H1 (cell line): ENCODE results near the gene SF3B6. TPM values are rescaled to one million over a fixed set of nuclear protein-coding genes. Genes with fewer than 3 reads are reported as not detected.

Experiments
- CTCF ChIA-PET: fragments of 300-600 bp; sonication (Branson Sonifier 250); formaldehyde crosslinking; loops from one replicate; lab custom pipeline; 2021; ENCODE audit not compliant: partially characterized antibody; lab: Charles Lee
- POLR2A ChIA-PET: fragments of 300-600 bp; sonication (Branson Sonifier 250); formaldehyde crosslinking; loops from one replicate; lab custom pipeline; 2021; ENCODE audit warnings: inconsistent platforms; ENCODE audit not compliant: partially characterized antibody; lab: Charles Lee
- DNase-seq, 2 experiments: peaks; one replicate each; pipeline versions ENCODE4 v3.0.0 to v3.0.0-alpha.2; 2010 to 2022; ENCODE audit warnings: low spot score in 2 of 2, low read depth in 1 of 2, mixed read lengths in 1 of 2
- FAIRE-seq: peaks from 2 replicates; lab custom pipeline; 2011; peaks lifted over from hg19 to GRCh38; lab: Jason Lieb, UNC
- H2AFZ ChIP-seq: 2 replicates; pipeline ENCODE4 v1.8.1; 2012; ENCODE audit warnings: low read length, inconsistent platforms
- H2AK5ac ChIP-seq: 2 replicates; pipeline ENCODE4 v1.6.1; 2013; ENCODE audit warnings: low read depth, low read length
- H2BK120ac ChIP-seq: replicated peaks from 2 replicates; pipeline ENCODE3; 2013; ENCODE audit warnings: low read depth, low read length, inconsistent platforms
- H2BK12ac ChIP-seq: 2 replicates; pipeline ENCODE4 v1.6.1; 2013; ENCODE audit warnings: low read depth, low read length
- H2BK15ac ChIP-seq: 2 replicates; pipeline ENCODE4 v1.6.1; 2013; ENCODE audit warnings: low read length
- H2BK20ac ChIP-seq: 2 replicates; pipeline ENCODE4 v1.6.1; 2013; ENCODE audit warnings: low read length
- H2BK5ac ChIP-seq: 2 replicates; pipeline ENCODE4 v1.6.1; 2013; ENCODE audit warnings: low read depth, low read length
- H3K14ac ChIP-seq: 2 replicates; pipeline ENCODE4 v1.6.1; 2013; ENCODE audit warnings: inconsistent platforms; ENCODE audit not compliant: insufficient read length
- H3K18ac ChIP-seq: 2 replicates; pipeline ENCODE4 v1.6.1; 2013; ENCODE audit warnings: low read length; ENCODE audit errors: extremely low read depth
- H3K23ac ChIP-seq: 2 replicates; pipeline ENCODE4 v1.6.1; 2013; ENCODE audit warnings: inconsistent platforms; ENCODE audit not compliant: insufficient read length
- H3K23me2 ChIP-seq: 2 replicates; pipeline ENCODE4 v1.6.1; 2013; ENCODE audit warnings: low read depth, low read length
- H3K27ac ChIP-seq: 2 replicates; pipeline ENCODE4 v1.6.1; 2011; ENCODE audit warnings: low read depth, low read length, inconsistent platforms
- H3K27me3 ChIP-seq, 4 experiments: replicated peaks in 1 of 4; 1 replicate in 1 of 4; 2 replicates in 3 of 4; pipeline versions ENCODE4 v1.6.1 to v1.8.1; 2011 to 2013; ENCODE audit warnings: low read length in 3 of 4, mild to moderate bottlenecking in 3 of 4, inconsistent platforms in 2 of 4, mixed read lengths in 2 of 4, moderate library complexity in 1 of 4; ENCODE audit not compliant: control insufficient read depth in 3 of 4, insufficient read depth in 3 of 4; ENCODE audit errors: extremely low read depth in 1 of 4
- H3K36me3 ChIP-seq, 4 experiments: 2 replicates each; pipeline versions ENCODE4 v1.6.1 to v1.8.1; 2011 to 2013; ENCODE audit warnings: mild to moderate bottlenecking in 4 of 4, low read length in 3 of 4, moderate library complexity in 2 of 4, control low read depth in 1 of 4, inconsistent platforms in 1 of 4; ENCODE audit not compliant: insufficient read depth in 4 of 4, control insufficient read depth in 2 of 4
- H3K4ac ChIP-seq: replicated peaks from 2 replicates; pipeline ENCODE3; 2013; ENCODE audit warnings: low read length, low read depth, mixed read lengths, inconsistent platforms; ENCODE audit not compliant: insufficient read length
- H3K4me1 ChIP-seq, 4 experiments: replicated peaks in 1 of 4; 1 replicate in 1 of 4; 2 replicates in 3 of 4; pipeline versions ENCODE4 v1.6.1 to v1.8.1; 2011 to 2013; ENCODE audit warnings: low read length in 3 of 4, inconsistent platforms in 2 of 4, mixed read lengths in 1 of 4; ENCODE audit not compliant: insufficient read depth in 4 of 4, control insufficient read depth in 3 of 4
- H3K4me2 ChIP-seq, 2 experiments: 2 replicates each; pipeline versions ENCODE4 v1.6.1 to v1.8.1; 2011 to 2013; ENCODE audit warnings: low read depth in 2 of 2, low read length in 2 of 2, control low read depth in 1 of 2, inconsistent platforms in 1 of 2, mild to moderate bottlenecking in 1 of 2; ENCODE audit not compliant: insufficient read depth in 1 of 2
- H3K4me3 ChIP-seq, 4 experiments: fragments of 200-600, 300-600 bp in 1 of 4; sonication (generic), shearing (Covaris generic), sonication (Bioruptor Twin) in 1 of 4; 2 replicates each; pipeline versions ENCODE4 v1.5.1 to v1.8.1; 2011 to 2016; ENCODE audit warnings: low read length in 4 of 4, low read depth in 3 of 4, control low read depth in 2 of 4, inconsistent platforms in 2 of 4, mild to moderate bottlenecking in 2 of 4, mixed read lengths in 1 of 4, moderate library complexity in 1 of 4; ENCODE audit not compliant: insufficient read depth in 2 of 4; ENCODE audit errors: extremely low read depth in 1 of 4
- H3K56ac ChIP-seq: replicated peaks from 2 replicates; pipeline ENCODE3; 2013; ENCODE audit warnings: low read depth, mild to moderate bottlenecking, mixed read lengths, low read length, inconsistent platforms; ENCODE audit not compliant: insufficient read length
- H3K79me1 ChIP-seq: 2 replicates; pipeline ENCODE4 v1.6.1; 2013; ENCODE audit warnings: low read depth, low read length, control low read depth
- H3K79me2 ChIP-seq, 2 experiments: 2 replicates each; pipeline versions ENCODE4 v1.6.1 to v1.8.1; 2012 to 2013; ENCODE audit warnings: low read length in 2 of 2, mild to moderate bottlenecking in 2 of 2, inconsistent platforms in 1 of 2; ENCODE audit not compliant: insufficient read depth in 2 of 2, control insufficient read depth in 1 of 2
- H3K9ac ChIP-seq, 4 experiments: replicated peaks in 1 of 4; 1 replicate in 1 of 4; 2 replicates in 3 of 4; pipeline versions ENCODE4 v1.6.1 to v1.8.1; 2011 to 2013; ENCODE audit warnings: low read depth in 3 of 4, low read length in 3 of 4, control low read depth in 2 of 4, mild to moderate bottlenecking in 2 of 4, moderate library complexity in 2 of 4, inconsistent platforms in 1 of 4; ENCODE audit errors: extremely low read depth in 1 of 4
- H3K9me3 ChIP-seq, 2 experiments: 2 replicates each; pipeline versions ENCODE4 v1.6.1 to v1.8.1; 2012 to 2013; ENCODE audit warnings: mild to moderate bottlenecking in 2 of 2, moderate library complexity in 2 of 2, control low read depth in 1 of 2, inconsistent platforms in 1 of 2, low read depth in 1 of 2, low read length in 1 of 2, mixed read lengths in 1 of 2; ENCODE audit not compliant: insufficient read depth in 2 of 2
- H4K20me1 ChIP-seq, 2 experiments: replicated peaks in 1 of 2; 2 replicates each; pipeline versions ENCODE3 to v1.8.1; 2011 to 2013; ENCODE audit warnings: inconsistent platforms in 2 of 2, low read length in 2 of 2, mild to moderate bottlenecking in 1 of 2; ENCODE audit not compliant: insufficient read depth in 2 of 2, control insufficient read depth in 1 of 2
- H4K5ac ChIP-seq: 2 replicates; pipeline ENCODE4 v1.6.1; 2013; ENCODE audit warnings: low read length, low read depth, mixed read lengths, inconsistent platforms; ENCODE audit not compliant: insufficient read length
- H4K8ac ChIP-seq: 2 replicates; pipeline ENCODE4 v1.8.0; 2013; ENCODE audit warnings: mild to moderate bottlenecking, moderate library complexity, low read length, inconsistent platforms; ENCODE audit not compliant: insufficient read depth; ENCODE audit errors: extremely low read depth
- H4K91ac ChIP-seq: replicated peaks from 2 replicates; pipeline ENCODE3; 2013; ENCODE audit warnings: low read length, mixed read lengths, inconsistent platforms; ENCODE audit not compliant: insufficient read length
- CEBPB ChIP-seq: IDR thresholded peaks from 2 replicates; pipeline ENCODE4 v1.6.1; 2012; ENCODE audit warnings: low read depth, low read length
- KDM4A ChIP-seq: IDR thresholded peaks from one replicate; pipeline ENCODE4 v1.7.1; 2012; ENCODE audit warnings: low read depth, mild to moderate bottlenecking, moderate library complexity, low read length, inconsistent platforms; ENCODE audit not compliant: severe bottlenecking
- RXRA ChIP-seq: IDR thresholded peaks from 2 replicates; pipeline ENCODE4 v1.6.1; 2011; ENCODE audit warnings: low read depth, mild to moderate bottlenecking, low read length, moderate library complexity; ENCODE audit not compliant: insufficient read depth
- SIN3A ChIP-seq, 2 experiments: IDR thresholded peaks in 1 of 2; conservative IDR thresholded peaks in 1 of 2; 2 replicates each; pipeline ENCODE4 v1.6.1; 2011 to 2012; ENCODE audit warnings: low read length in 2 of 2, improper control_type of control experiment in 1 of 2, low read depth in 1 of 2, mild to moderate bottlenecking in 1 of 2
- SP2 ChIP-seq: IDR thresholded peaks from 2 replicates; pipeline ENCODE4 v1.6.1; 2012; ENCODE audit warnings: mild to moderate bottlenecking, low read length, inconsistent platforms
- SP4 ChIP-seq: IDR thresholded peaks from 2 replicates; pipeline ENCODE4 v1.6.1; 2012; ENCODE audit warnings: low read length, inconsistent platforms
- SUZ12 ChIP-seq: fragments of 200-600 bp; sonication (generic); IDR thresholded peaks from 2 replicates; pipeline ENCODE4 v1.6.1; 2012; ENCODE audit warnings: mild to moderate bottlenecking, inconsistent platforms, low read length, moderate library complexity, mixed read lengths
- TCF12 ChIP-seq: IDR thresholded peaks from 2 replicates; pipeline ENCODE4 v1.6.1; 2011; ENCODE audit warnings: low read depth, mild to moderate bottlenecking, low read length
- ZNF274 ChIP-seq: IDR thresholded peaks from 2 replicates; pipeline ENCODE4 v1.7.0; 2012; ENCODE audit warnings: low read length, borderline replicate concordance; ENCODE audit errors: extremely low read depth
- WGBS, 2 experiments: shearing (Covaris generic) in 1 of 2; methylation state at CpG; one replicate each; pipeline versions ENCODE4 v1.1.6 to v1.1.7; 2013 to 2015; ENCODE audit warnings: low lambda C conversion rate in 2 of 2, mixed read lengths in 2 of 2, inconsistent platforms in 1 of 2, low coverage in 1 of 2, missing lambda C conversion rate in 1 of 2; ENCODE audit not compliant: insufficient replicate concordance in 2 of 2, insufficient coverage in 1 of 2, insufficient read length in 1 of 2; ENCODE audit errors: extremely low coverage in 1 of 2, missing lambda C conversion rate in 1 of 2; 5-methylcytosine and 5-hydroxymethylcytosine counted together
- polyA plus RNA-seq, 7 experiments: library from polyadenylated mRNA; depleted of rRNA in 3 of 7; stranded (reverse) in 5 of 7; unstranded in 2 of 7; fragments of >200 nt in 5 of 7; fragments of 200-250 nt in 2 of 7; gene quantifications; 1 replicate in 5 of 7; 2 replicates in 1 of 7; 4 replicates in 1 of 7; pipeline versions ENCODE4 v1.2.1 to v1.2.3, GENCODE V29; 2011 to 2013; ENCODE audit warnings: missing spikeins in 2 of 7, mixed read lengths in 2 of 7
- total RNA-seq: library from RNA; stranded (reverse); fragmentation: NEBNext Ultra II Directional; extraction: Animal tissue kit (Norgen Biotek cat#: 25700); gene quantifications from 2 replicates; pipeline ENCODE4 v1.2.1, GENCODE V29; 2021
- TF ChIP-seq, protein P1 (sequence below): IDR thresholded peaks from 2 replicates; pipeline ENCODE4 v1.6.1; 2011; ENCODE audit warnings: low read length, improper control_type of control experiment
- TF ChIP-seq, protein P2 (sequence below): IDR thresholded peaks from 2 replicates; pipeline ENCODE4 v1.6.1; 2012; ENCODE audit warnings: low read length, inconsistent platforms

SF3B6 gene
- total and polyA plus RNA-seq, 2 of the 8 experiments (the other 6 are each of a cell fraction or from before 2014, with no cell fraction given) = 126 to 155 TPM

DNA sequence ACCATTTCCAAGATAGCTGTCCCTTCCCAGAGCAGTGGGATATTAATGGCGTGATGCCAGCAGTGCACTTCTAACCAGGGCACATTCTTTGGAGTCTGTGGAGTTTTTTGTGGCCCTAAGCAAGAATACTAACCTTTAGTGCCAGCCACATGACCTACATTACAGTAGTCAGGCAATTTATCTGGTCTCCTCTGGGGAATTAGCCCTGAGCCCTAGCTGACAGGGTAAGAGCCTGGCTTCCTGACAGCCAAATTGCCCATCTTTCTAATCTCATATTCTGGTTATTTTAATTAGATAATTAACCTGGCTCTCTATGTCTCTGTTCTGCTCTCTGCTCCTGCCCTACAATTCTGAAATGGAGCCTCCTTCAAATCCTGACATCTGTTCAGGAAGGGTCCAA, 41.8 kb upstream of the SF3B6 start:
- ChIA-PET POLR2A (no interaction called here), CTCF (interaction anchor here (0.5 kb wide), 1 partner anchor 278 kb away, joined by 4 read pairs; no protein-coding TSS in a partner anchor)
- Histone ChIP-seq H3K14ac (no peak overlapping the region), H3K4me2 (no peak overlapping the region), H3K56ac (no peak overlapping the region), H3K36me3 (peaks cover 0 to 4% (median 0%) of the 10 kb centered on the region in 4 experiments; a peak in 1 of 8 replicates), H2AK5ac (no peak overlapping the region), H3K79me1 (no peaks in the 10 kb centered on the region), H3K9ac (no peak overlapping the region), H4K20me1 (no peaks in the 10 kb centered on the region), H4K91ac (no peak overlapping the region), H4K5ac (no peak overlapping the region), H3K23ac (no peak overlapping the region), H2BK20ac (no peak overlapping the region), H3K27me3 (peaks cover 0 to 3% (median 1%) of the 10 kb centered on the region in 4 experiments; a peak in 2 of 7 replicates), H3K4me3 (no peak overlapping the region), H2AFZ (no peak overlapping the region), H4K8ac (no peak overlapping the region), H3K18ac (no peak overlapping the region), H2BK12ac (no peak overlapping the region), H3K4me1 (peaks cover 3 to 6% (median 5%) of the 10 kb centered on the region in 4 experiments; a peak in 6 of 7 replicates), H3K4ac (no peak overlapping the region), H2BK120ac (no peak overlapping the region), H2BK5ac (no peak overlapping the region), H3K79me2 (no peaks in the 10 kb centered on the region), H2BK15ac (no peak overlapping the region), H3K23me2 (no peaks in the 10 kb centered on the region; the same call in 1 of the 2 replicates), H3K9me3 (peaks cover 2 to 10% of the 10 kb centered on the region in 2 experiments; a peak in 3 of 4 replicates), H3K27ac (no peak overlapping the region)
- DNase-seq = no peak
- WGBS, 2 experiments = 91% methylated on average over 1 of the region's 1 CpG; no CpG with 5 or more reads in 1 of the 2 experiments
- FAIRE-seq = no peak
- no peak for TF ChIP-seq ZNF274
- TF ChIP-seq, protein P1, sequence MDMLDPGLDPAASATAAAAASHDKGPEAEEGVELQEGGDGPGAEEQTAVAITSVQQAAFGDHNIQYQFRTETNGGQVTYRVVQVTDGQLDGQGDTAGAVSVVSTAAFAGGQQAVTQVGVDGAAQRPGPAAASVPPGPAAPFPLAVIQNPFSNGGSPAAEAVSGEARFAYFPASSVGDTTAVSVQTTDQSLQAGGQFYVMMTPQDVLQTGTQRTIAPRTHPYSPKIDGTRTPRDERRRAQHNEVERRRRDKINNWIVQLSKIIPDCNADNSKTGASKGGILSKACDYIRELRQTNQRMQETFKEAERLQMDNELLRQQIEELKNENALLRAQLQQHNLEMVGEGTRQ = no peak
- no peak for TF ChIP-seq SP4
- no peak for TF ChIP-seq RXRA
- TF ChIP-seq CEBPB = no peak
- no peak for TF ChIP-seq SP2
- TF ChIP-seq, protein P2, sequence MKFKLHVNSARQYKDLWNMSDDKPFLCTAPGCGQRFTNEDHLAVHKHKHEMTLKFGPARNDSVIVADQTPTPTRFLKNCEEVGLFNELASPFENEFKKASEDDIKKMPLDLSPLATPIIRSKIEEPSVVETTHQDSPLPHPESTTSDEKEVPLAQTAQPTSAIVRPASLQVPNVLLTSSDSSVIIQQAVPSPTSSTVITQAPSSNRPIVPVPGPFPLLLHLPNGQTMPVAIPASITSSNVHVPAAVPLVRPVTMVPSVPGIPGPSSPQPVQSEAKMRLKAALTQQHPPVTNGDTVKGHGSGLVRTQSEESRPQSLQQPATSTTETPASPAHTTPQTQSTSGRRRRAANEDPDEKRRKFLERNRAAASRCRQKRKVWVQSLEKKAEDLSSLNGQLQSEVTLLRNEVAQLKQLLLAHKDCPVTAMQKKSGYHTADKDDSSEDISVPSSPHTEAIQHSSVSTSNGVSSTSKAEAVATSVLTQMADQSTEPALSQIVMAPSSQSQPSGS = no peak
- TF ChIP-seq KDM4A = no peak
- TF ChIP-seq SUZ12 = no peak
- no peak for TF ChIP-seq TCF12
- no peak for TF ChIP-seq SIN3A (conservative IDR thresholded peaks at IDR 0.05 in 1 of 2, IDR thresholded peaks at IDR 0.05 in 1 of 2; ENCODE audit: low read depth in 1 of 2, low read length in 2 of 2)
